DMS53 treated with DMSO at 0.1 percent for 48 hours (cell line): Measurements from ENCODE around the gene ALDH1A1.
"Not testable (repeated sequence)": the region's sequence is repeated elsewhere in the genome, so short reads cannot be mapped to it uniquely, and the experiment has no call there.

ENCODE experiments used
- DNase-seq: peaks from one replicate; lab custom pipeline; 2025; ENCODE audit not compliant: unreplicated experiment; lab: John Stamatoyannopoulos, UW

Gene ALDH1A1

DNA sequence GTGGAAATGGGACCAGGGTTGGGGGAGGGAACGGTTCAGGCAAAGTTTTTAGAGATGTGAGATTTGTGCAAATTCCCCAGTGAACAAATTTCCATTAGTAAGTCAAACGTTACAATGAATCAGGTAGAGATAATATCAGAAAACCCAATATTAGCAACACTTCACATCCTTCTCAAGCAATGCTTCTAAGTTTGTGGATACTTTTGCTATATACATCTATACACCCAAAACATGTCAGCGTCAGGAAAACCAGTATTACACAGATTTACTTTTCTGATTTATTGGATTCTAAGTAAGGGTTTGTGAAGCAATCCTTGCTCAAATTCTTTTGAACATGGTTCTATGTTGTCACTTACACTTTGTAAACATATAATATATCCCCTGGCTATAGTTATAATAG, 6.5 kb downstream of the ALDH1A1 start:
- no peak for DNase-seq

DNA sequence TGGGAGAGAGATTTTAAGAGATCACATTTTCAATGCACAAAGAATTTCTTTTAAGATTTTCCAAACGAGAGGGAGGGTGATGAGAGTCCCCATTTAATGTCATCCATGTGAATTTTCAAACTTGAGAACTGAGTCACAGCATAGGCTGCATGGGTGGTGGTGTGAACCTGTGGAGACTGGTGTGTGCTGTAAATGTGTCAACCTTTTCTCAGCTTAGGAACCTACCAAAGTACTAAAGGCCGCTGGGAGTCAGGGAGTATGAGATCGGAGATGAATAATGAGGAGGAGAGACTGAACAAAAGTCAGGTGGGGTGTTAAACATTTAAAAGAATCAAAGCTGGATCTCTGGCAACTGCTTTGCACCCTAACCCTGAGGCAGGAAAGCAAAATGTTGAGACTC, 7.5 kb downstream of the ALDH1A1 start:
- DNase-seq = no peak

DNA sequence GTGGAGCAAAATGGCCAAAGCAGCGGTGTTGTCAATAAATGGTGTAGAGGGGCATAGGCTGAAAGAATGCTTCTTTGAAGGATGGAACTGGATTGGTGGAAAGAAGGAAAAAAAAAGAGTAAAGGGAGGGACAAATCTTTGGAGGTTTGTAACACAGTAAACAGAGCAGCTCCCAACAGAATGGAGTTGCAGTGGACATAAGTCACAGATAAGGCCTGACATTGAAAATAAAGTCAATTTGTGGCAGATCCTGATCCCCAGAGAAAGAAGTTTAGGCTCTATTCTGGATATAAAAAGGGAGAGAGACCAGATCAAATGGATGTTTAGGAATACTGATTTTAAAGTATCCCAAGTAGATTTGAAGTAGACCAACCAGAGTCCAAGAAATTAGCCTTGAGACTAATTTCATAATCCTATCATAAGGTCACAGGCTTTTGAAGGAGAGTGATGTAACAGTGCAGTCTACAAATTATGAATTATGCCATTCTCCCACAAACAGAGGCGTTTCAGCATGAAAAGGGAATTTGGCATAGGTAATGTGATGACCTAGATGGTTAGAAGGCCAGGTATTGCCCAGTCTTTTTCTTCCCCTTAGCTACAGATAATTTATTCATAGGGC, 8.9 kb downstream of the ALDH1A1 start:
- DNase-seq = no peak

GRCh38 chr9:72942451-72942850, 10.4 kb downstream of the ALDH1A1 start:
- DNase-seq = no peak

DNA sequence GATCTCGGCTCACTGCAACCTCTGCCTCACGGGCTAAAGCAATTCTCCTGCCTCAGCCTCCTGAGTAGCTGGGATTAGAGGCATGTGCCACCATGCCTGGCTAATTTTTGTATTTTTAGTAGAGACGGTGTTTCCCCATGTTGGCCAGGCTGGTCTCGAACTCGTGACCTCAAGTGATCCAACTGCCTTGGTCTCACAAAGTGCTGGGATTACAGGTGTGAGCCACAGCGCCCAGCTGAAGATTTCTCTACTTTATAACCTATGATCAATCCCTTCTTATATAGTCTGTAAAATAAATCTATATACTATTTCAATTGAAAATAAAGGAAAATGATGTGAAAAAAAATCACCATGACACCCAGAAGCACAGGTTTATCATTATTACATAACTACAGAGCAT, 13.3 kb downstream of the ALDH1A1 start:
- not testable (repeated sequence) for DNase-seq

DNA sequence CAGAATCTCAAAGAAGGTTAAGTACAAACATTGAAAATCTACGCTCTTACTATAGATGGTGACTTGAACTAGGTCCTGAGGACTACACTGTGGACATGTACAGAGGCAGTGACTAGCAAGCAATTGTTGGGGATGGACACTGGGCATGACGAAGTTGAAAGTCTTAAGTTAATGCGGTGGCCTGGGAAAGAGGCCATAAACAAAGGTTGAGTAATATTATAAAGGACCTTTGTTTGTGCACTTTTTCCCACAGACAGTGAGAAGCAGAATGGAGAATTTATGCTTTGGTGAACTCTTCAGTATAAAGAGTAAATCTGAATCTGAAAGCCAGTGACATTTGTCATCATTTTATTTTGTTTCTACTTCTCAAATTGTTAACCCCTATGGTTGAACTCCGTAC, 15.3 kb downstream of the ALDH1A1 start:
- DNase-seq = no peak

- no peak for DNase-seq
Observed at GRCh38 chr9:72936679-72937078, 16.2 kb downstream of the ALDH1A1 start.

- DNase-seq = no peak
Observed at GRCh38 chr9:72936266-72936665, 16.6 kb downstream of the ALDH1A1 start.

DNA sequence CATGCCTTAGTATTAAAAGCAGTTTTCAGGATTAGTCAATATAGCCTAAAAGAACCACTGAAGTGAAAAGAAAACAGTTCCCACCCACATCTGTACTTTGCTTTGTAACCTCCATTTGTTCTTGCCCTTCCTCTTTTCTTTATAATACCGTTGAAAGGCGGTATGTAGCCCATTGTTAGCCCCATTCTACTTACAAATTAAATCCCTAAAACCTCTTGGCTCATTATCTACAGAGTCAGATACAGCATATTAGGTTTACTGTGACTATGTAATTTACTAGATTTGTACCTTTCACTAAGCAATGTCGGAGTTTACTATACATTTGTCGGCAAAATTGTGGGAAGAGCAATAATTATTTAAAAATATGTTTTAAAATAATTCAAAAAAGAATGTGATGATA, 17.3 kb downstream of the ALDH1A1 start:
- no peak for DNase-seq

GRCh38 chr9:72933730-72934665, 18.9 kb downstream of the ALDH1A1 start:
- DNase-seq = no peak

- no peak for DNase-seq
Observed at GRCh38 chr9:72932619-72933018, 20.2 kb downstream of the ALDH1A1 start.

GRCh38 chr9:72931897-72932296, 21.0 kb downstream of the ALDH1A1 start:
- no peak for DNase-seq

DNA sequence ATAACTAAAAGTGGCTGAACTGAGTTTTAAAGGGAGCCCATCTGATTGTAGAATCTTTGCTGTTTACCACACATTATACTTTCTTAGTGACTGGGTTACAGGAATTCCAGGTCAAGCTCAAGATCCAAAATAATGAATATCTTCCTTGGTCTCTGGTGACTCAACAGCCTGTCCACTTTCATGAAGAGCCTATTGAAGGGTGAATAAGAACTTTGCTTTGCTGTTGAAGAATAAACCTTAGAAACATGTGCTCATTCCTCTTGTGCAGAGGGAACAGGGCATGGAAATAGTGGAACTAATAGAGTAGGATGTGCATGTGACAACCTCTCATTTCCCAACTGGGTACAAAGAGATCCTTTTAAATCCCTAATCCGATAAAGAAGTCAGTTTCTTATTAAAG, 21.4 kb downstream of the ALDH1A1 start:
- DNase-seq = no peak

DNA sequence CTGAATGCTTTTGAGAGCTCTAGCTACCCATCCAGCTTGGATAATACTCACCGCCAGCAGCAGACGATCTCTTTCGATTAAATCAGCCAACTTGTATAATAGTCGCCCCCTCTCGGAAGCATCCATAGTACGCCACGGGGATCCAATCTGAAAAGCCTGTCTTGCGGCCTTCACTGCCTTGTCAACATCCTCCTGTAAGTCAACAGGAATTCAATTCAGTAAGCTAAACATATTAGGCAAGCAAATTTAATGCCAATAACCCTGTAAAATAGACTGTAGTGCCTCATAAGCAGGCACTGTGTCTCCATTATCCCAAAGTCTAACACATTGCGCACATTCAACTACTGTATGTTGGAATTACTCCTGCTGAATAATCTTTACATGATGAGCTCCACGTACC, 22.0 kb downstream of the ALDH1A1 start:
- DNase-seq = no peak

DNA sequence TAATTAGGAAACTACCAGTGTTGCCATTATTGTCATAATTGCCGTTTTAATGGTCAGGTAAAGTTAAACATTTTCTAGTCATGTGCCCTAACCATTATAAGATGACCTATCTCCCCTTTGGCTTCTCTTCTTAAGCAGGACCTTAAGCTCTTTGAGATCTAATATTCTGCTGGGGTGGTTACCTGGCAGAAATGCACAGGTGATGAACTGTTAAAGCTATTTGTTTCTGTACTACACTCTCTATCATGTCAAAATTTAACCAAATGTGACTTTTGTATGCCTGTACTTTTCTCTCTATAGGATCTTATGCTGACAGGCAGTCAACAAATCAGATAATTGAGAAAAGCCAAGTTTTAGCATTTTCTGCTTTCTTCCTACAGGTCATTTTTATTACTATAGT, 23.3 kb downstream of the ALDH1A1 start:
- no peak for DNase-seq

GRCh38 chr9:72928042-72928507, 24.8 kb downstream of the ALDH1A1 start:
- DNase-seq = no peak

- DNase-seq = no peak
Observed at GRCh38 chr9:72926506-72926905, 26.3 kb downstream of the ALDH1A1 start.

DNA sequence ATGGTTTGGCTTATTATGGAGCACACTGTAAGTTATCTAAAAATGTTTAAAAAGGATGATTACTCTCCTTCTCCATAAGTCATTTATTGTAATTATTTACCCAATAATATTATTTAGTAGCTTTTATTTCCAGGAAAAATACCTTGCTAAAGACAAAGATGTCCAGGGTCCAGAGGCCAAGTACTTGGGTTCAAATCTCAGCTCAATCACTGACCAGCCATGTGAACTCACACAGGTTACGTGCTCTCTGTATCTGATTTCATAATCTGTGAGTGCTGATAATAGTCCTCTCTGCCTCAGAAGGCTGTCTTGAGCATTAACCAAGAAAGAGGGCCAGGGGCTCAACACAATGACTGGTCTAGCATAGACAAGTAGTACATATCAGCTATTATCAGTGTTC, 27.0 kb downstream of the ALDH1A1 start:
- no peak for DNase-seq

DNA sequence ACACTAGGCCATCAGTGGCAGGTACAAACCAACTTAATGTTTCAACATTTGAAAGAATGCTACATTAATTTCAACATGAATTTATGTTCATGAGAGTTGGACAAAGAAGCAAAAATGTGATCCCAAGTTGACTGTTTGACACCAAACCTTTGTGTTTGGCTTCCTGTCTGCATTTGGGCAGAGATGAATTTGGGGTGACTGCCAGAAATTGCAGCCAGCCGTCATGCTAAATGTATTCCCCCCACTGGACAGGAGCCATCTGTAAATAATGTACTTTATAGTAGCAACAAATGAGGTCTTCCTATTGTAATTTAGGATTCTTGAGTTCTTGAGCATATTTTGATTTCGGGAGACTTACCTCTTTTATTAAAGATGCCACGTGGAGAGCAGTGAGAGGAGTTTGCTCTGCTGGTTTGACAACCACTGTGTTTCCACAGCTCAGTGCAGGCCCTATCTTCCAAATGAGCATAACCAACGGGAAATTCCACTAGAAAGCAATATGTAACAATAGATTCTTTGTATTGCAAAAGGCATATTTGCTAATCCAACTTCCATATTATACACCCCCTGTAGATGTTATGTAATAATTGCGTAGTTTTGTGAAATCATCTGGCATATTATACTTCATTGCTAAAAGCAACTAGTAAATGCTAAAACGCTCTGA, 27.6 kb downstream of the ALDH1A1 start:
- no peak for DNase-seq

DNA sequence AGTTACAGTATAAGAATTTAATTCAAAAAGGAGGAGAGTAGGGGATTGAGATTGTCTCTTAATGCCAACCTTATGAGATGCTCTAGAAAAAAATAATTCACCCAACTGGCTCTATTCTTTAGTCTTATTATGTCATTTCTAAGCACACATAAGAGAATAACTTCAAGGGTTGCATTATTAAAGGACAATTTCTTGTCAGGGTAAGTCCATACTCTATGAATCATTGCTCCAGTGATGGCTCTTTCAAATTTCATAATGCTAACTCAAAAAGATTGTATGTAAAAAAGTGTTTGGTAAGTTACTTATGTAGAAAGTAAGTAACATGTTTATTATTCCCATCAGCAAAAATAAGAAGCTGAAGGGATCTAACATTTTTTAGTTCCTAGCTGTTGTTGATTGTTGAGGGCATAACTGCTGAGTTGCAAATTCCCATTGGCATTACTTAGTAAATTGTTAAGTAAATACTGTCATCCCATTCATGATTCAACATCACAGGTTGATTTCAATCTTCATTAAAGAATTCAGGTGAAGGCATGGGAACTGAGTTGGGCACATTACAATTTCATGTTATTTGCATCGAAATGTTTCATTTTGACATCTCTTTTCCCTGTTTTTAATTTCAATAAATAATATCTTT, 28.6 kb downstream of the ALDH1A1 start:
- DNase-seq = no peak

DNA sequence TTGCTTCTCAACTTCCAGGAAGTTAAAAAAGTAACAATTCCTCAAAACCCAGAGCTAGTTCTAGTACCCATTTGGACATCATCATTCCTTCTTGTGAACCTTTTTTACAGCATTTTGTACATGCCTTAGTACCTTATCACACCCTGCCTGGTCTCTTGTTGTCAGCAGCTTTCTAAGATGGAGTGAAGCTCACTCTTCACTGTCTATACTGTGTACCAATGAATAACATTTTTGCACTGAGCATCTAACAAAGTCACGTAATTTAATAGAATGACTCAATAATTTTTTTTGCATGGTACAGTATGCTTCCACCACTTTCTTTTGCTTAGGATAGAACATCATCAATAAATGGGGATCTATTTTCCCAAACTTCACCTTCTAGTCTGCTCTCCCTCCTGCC, 29.8 kb downstream of the ALDH1A1 start:
- no peak for DNase-seq
